GM10248 (cell line): ENCODE measurements around the gene CIAO2B.

Experiments used
- CTCF ChIA-PET: fragments of 300-600 bp; sonication (Branson Sonifier 250); formaldehyde crosslinking; extraction: SDS; loops from one replicate; lab custom pipeline; 2021; ENCODE audit warnings: antibody characterized with exemption; lab: Yijun Ruan, JAX
- POLR2A ChIA-PET: fragments of 350-650 bp; sonication (Branson Sonifier 250); formaldehyde crosslinking; extraction: SDS; loops from one replicate; lab custom pipeline; 2020; ENCODE audit warnings: antibody characterized with exemption; lab: Yijun Ruan, JAX
- DNase-seq: peaks from one replicate; pipeline ENCODE4 v3.0.0; 2012; ENCODE audit errors: extremely low spot score
- TF ChIP-seq, protein P1 (sequence below): IDR thresholded peaks from 2 replicates; pipeline ENCODE4 v1.5.1; 2012; ENCODE audit warnings: mild to moderate bottlenecking, low read depth; ENCODE audit errors: extremely low read depth, missing control alignments, control extremely low read depth

CIAO2B gene

DNA sequence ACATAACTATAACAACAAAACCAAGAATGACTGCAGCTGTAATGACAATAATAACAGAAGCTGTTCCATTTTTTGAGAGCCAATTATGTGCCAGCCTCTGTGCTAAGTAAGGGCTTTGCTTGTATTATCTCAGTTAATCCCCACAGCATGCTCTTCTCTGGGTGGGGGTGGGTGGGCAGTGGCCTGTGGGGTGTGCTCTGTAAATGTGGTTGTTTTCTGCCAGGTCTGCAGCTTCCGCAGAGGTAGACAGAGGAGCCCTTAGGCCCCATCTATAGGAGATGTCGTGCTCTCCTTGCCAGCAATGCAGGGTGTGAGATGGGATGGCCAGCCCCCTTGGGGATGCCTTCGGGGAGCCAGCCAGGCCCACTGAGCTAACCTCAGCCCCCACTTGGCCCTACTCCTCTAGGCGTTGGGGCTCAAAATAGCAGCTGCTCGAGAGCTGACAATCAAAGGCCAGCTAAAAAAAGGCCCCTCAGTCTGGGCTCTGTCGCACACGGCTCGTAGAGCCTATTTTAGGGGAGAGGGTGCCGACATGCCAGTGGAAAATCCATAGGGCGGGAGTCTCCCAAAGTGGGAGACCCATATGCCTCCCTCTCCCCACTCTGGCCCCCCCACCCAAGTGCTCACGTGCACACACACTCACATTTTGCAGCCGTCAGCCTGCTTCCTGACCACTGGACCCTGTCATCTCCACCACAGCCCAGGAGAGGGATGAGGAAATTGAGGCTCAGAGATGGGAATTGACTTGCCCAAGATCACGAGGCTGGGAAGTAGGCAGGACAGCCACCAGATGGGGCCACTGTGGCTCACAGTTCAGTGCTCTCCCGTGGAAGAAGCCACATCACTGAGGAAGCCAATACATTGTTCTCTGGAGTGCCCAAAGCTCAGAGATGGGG, 31.3 kb downstream of the CIAO2B start:
- DNase-seq: no peak
- CTCF ChIA-PET: interaction anchor here (0.9 to 1.8 kb wide), 5 partner anchors 9 to 26 kb away, joined by 3 to 6 read pairs (median 3); partner anchors contain the start of genes CDH16 and RRAD
- POLR2A ChIA-PET: no interaction called here
- TF ChIP-seq, protein P1, sequence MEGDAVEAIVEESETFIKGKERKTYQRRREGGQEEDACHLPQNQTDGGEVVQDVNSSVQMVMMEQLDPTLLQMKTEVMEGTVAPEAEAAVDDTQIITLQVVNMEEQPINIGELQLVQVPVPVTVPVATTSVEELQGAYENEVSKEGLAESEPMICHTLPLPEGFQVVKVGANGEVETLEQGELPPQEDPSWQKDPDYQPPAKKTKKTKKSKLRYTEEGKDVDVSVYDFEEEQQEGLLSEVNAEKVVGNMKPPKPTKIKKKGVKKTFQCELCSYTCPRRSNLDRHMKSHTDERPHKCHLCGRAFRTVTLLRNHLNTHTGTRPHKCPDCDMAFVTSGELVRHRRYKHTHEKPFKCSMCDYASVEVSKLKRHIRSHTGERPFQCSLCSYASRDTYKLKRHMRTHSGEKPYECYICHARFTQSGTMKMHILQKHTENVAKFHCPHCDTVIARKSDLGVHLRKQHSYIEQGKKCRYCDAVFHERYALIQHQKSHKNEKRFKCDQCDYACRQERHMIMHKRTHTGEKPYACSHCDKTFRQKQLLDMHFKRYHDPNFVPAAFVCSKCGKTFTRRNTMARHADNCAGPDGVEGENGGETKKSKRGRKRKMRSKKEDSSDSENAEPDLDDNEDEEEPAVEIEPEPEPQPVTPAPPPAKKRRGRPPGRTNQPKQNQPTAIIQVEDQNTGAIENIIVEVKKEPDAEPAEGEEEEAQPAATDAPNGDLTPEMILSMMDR: no peak

DNA sequence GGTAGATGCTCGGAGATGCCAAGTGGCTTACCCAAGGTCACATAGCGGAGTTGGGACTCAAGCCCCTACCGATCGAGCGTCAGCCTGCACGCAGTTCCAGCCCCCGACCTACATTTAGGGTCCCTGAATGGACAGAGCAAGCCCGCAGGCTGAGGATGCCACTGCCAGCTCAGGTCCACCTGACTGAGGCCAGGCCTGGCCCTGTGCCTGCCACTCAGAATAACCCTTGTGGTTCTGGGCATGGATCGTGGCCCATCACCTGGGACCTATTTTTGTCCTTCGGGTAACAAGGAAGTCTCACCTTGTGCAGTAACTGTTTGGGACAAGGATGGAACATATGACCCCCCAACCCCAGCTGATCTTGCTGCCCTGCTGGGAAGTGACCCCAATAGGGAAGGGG, 32.6 kb downstream of the CIAO2B start:
- no peak for DNase-seq
- POLR2A ChIA-PET: interaction anchor here (0.7 kb wide), 1 partner anchor 1899 kb away, joined by 5 read pairs; no protein-coding TSS in a partner anchor
- CTCF ChIA-PET: interaction anchor here (1.4 to 1.9 kb wide), 3 partner anchors 8 to 29 kb away, joined by 4 to 7 read pairs (median 5); no protein-coding TSS in a partner anchor
- TF ChIP-seq, protein P1: no peak

DNA sequence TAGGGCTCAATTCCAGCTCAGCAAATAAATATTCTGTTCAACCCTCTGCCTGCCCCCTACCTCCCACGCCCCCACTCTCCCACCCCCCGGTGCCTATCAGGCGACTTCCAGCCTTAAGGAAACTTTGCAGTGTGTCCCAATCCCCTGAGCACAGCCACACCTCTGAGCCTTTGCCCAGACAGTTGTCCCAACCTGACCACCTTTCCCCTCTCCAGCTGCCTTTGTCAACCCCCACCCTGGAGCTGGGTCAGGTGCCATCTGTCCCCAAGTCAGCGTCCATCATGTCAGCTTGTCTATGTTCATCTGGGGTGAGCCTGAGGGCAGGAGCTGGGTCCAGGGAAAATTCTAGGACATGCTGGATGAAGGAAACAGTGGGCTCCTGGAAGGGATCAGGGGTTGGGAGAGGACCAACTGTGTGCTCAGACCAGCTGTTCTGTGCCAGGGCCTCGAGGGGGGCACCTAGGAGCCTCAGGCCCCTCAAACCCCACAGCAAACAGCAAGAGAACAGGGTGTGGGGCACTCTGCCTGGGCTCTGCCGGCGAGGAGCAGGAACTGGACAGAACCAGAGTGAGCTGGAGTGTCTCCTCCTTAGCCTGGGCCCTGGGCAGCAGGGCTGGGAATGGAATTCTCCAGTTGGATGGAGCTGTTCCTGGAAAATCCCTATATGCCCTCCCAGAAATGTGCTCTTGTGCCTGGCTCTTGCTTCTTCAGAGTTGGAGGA, 33.3 kb downstream of the CIAO2B start:
- CTCF ChIA-PET: interaction anchor here (1.4 to 1.9 kb wide), 4 partner anchors 9 to 28 kb away, joined by 4 to 7 read pairs (median 4); partner anchors contain the start of gene CDH16
- POLR2A ChIA-PET: no interaction called here
- TF ChIP-seq, protein P1: no peak
- no peak for DNase-seq

DNA sequence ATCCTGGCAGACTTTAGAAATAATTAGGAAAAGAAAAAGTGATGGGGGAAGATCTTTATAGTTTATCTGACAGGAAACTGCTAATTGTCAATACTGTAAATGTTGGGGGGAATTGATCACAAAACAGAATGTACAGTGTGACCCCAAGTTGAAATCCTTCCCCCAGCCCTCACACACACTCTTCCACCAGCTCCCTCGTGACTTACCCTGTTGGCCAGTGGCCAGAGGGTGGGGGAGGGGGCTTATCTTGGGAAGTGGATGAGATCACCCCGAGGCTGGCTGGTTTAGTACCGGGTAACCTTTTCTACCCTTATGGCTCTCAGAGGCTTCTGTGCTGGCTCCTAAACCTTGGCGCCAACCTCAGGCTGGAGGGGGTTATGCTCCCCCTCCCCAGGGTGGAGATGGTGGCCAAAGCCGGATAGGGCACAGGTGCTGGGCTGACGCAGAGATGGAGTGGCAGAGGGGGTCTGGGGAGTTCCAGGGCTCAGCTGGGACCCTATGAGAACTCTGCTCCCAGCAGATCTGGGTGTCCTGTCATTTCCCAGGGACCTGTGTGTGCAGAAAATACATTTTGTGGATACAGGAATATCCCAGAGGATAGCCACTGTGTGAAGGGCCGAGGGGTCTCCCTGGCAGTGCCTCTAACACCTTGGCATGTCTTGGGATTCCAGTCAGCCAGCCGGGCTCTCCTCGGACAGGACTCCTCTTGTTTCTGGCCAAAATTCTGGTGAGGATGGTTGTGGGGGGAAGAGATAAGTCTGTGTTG, 34.1 kb downstream of the CIAO2B start:
- CTCF ChIA-PET: interaction anchor here (1.4 to 1.9 kb wide), 2 partner anchors 19 to 29 kb away, joined by 4 to 7 read pairs; partner anchors contain the start of gene CDH16
- TF ChIP-seq, protein P1: no peak
- POLR2A ChIA-PET: no interaction called here
- DNase-seq: no peak

DNA sequence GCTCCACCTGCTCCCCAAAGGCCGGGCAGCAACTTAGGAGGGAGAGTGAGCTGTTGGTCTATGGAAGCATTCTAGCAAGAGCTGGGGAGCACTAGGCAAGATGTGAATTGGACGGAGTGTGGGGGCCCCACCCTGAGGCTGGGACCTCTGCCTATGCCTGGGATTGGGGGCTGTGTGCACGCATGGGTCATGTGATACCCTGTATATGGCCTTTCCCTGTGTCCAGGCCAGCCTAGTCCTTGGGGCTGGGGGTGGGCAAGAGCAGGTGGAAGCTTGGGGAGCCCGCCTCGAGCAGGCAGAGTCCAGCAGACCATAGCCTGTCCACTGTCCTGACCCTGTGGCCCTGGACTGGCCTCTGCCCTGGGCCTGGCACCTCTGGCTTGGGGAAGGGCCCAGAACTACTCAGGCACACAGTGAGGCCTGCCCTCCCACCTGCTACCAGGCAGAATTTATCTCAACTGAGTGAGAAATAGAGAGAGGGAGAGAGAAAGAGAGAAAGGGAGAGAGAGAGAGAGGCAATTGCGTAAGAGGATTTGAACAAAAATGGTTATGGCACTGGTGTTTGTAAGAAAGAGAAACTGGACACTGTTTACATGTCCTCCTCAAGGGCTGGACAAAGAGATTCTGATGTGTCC, 34.8 kb downstream of the CIAO2B start:
- CTCF ChIA-PET: interaction anchor here (8.4 kb wide), 1 partner anchor 27 kb away, joined by 115 read pairs; the partner anchor contains the start of gene RRAD
- no peak for DNase-seq
- TF ChIP-seq, protein P1: no peak
- POLR2A ChIA-PET: no interaction called here
